Fibroblast of mammary gland (primary cell): ENCODE data around the gene MYRIP.

Source experiments
- DNase-seq: peaks from one replicate; pipeline ENCODE4 v3.0.0-alpha.2; 2010; ENCODE audit warnings: low read depth
- H3K4me3 ChIP-seq: 2 replicates; pipeline ENCODE4 v1.5.1; 2011; ENCODE audit warnings: low read depth, mild to moderate bottlenecking, low read length, moderate library complexity; ENCODE audit not compliant: control insufficient read depth
- TF ChIP-seq, protein P1 (sequence below): conservative IDR thresholded peaks from 2 replicates; pipeline ENCODE4 v1.5.1; 2011; ENCODE audit warnings: low read depth, low read length, inconsistent platforms; ENCODE audit not compliant: control insufficient read depth, insufficient read depth

MYRIP gene

DNA sequence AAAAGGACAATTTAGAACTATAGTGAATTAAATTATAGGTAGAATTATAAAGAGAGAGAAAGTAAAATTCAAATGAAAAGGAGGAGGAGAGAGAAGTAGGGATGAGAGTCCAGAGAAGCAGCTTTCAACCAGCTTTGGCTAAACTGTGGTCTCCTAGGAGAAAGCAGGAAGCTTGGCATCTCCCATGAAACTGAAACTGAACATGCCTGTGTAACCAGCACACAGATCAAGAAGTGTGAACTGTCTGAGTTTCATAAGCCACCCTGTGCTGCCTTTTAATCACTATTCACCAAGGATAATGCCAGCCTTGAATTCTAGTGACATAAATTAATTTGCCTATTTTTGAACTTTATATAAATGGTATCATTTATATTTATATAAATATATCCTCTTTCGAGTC is 128.5 kb downstream of the MYRIP start:
- TF ChIP-seq, protein P1, sequence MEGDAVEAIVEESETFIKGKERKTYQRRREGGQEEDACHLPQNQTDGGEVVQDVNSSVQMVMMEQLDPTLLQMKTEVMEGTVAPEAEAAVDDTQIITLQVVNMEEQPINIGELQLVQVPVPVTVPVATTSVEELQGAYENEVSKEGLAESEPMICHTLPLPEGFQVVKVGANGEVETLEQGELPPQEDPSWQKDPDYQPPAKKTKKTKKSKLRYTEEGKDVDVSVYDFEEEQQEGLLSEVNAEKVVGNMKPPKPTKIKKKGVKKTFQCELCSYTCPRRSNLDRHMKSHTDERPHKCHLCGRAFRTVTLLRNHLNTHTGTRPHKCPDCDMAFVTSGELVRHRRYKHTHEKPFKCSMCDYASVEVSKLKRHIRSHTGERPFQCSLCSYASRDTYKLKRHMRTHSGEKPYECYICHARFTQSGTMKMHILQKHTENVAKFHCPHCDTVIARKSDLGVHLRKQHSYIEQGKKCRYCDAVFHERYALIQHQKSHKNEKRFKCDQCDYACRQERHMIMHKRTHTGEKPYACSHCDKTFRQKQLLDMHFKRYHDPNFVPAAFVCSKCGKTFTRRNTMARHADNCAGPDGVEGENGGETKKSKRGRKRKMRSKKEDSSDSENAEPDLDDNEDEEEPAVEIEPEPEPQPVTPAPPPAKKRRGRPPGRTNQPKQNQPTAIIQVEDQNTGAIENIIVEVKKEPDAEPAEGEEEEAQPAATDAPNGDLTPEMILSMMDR = no peak

DNA sequence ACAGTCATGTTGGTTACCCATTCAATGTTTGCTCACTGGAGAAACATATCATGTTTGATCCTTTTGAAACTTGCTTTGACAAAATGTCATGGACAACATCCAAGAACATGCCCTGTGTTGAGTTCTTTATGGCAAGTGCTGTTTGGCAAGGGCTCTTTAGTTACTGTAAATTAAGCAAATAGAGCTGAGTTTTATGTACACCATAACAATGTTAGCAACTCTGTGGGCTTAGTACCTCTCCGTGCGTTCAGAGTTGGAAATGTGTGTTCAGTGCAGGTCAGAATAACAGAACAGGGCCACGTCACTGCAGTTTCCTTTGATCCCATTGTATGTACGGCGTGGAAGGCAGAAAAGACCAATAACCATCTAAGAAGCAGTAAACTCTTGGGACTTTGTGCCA is 132.5 kb downstream of the MYRIP start:
- no peak overlapping the region for H3K4me3 ChIP-seq
- no peak for DNase-seq
- TF ChIP-seq, protein P1 = no peak

More for the DNA sequence above, 128.5 kb downstream of the MYRIP start:
- no peak overlapping the region for H3K4me3 ChIP-seq
- no peak for DNase-seq

DNA sequence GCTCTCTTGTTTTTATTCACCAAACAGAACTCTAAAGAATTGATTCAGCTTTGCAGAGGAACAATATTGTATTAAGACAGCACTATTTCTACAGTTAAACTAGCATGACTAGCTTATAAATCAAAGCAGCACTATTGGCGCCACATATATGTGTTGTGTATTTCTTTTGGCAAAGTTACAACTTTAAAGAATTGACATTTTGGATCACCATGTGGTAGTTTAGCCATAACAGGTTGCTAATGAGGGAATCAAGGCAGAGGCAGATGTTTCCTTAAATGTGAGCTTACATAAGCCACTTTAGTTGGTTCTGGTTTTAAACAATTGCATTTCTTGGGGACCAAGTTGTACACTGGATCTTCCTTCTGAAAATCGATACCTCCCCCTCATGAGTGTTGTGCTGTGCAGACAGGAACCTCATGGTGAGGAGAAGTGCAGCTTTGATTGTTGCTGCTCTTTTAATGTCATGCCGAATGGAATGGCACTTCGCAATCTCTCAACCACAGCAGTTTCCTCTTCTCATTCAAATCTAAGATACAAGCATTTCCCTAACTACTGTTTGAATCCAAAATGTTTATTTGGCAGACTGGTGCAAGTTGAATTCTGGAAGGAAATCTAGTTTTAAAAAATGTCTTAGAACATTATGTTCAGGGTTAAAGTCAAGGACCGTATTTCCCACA is 151.2 kb downstream of the MYRIP start:
- DNase-seq = peak; percentile 15
- TF ChIP-seq, protein P1 = no peak
- H3K4me3 ChIP-seq = no peak overlapping the region

DNA sequence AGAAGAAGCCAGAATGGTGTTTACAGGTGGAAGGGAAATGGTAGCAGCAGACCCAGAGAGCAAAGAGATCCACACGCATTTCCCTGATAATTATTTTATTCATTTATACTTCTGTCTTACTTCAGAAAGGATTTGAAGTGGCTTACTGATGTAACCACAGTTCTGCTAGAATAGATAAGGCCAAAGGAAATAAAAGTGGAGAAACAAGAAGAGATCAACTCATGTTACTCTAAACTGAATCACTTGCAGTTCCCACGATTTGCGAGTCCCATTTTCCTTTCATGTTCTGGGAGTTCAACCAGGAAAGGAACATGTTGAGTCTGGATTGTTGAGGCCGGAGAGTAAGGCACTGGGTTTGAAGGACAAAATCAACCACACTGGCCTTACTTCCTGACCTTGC is 151.8 kb downstream of the MYRIP start:
- TF ChIP-seq, protein P1 = no peak
- DNase-seq = no peak
- H3K4me3 ChIP-seq = no peak overlapping the region

DNA sequence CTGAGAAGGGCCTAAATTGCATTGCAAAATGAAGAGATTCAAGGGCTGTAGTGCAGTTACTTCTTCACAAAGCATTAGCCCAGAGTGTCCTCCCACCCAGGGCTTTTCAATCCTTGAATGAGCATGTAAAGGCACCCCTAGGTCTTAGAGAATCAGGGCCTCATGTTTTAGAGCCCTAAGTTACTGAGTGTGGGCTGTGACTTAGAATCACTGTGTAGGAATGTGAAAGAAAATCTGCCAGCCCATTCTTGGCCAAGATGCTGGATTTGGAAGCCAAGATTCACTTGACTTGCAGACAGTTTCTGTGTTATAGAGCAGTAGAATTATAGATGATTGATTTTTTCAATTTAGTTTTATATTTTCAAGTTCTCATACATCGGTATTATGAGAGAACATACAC is 153.2 kb downstream of the MYRIP start:
- H3K4me3 ChIP-seq = no peak overlapping the region
- TF ChIP-seq, protein P1 = no peak
- DNase-seq = peak; percentile 33

DNA sequence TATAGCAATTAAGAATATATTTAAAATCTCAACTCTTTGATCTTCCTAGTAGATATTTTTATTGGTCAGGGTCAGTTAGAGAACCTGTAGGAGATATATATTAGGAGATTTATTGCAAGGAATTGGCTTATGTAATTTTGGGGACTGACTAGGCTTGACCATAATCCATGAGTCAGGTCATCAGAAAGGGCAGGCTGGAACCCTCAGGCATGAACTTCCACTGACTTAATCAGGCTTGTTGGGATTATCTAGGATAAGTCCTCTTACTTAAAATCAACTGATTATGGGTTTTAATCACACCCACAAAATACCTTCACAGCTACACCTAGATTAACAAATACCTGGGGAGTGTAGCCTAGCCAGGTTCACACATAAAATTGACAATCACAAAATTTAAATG is 156.1 kb downstream of the MYRIP start:
- no peak overlapping the region for H3K4me3 ChIP-seq
- no peak for DNase-seq
- TF ChIP-seq, protein P1 = no peak

DNA sequence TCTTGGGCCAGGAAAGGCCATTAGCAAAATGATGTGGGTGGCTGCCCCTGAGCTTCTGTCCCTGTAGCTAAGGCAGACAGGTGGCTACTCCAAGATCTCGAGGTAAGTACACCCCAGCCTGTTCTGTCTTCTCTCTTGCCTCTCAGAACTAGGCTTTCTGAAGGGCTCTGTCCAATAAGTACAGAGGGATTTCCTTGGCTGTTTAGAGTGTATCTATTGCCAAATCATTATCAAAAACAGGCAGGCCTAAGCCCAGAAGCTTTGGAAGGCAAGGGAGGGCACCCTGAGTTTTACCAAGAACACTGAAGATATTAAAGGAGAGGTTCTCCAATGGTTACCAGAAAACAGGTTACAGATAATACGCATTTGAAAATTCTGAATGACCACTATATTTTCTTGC is 156.6 kb downstream of the MYRIP start:
- DNase-seq = no peak
- TF ChIP-seq, protein P1 = no peak
- H3K4me3 ChIP-seq = no peak overlapping the region
